Brain pericyte (primary cell): ENCODE measurements around the gene PRKAG2.
"Not testable (repeated sequence)": the region's sequence is repeated elsewhere in the genome, so short reads cannot be mapped to it uniquely, and the experiment has no call there.

Experiments
- DNase-seq: peaks from one replicate; pipeline ENCODE4 v3.0.0-alpha.2; 2012; ENCODE audit warnings: low read depth, low spot score

PRKAG2 gene

GRCh38 chr7:151802469-151802846 is 74.5 kb downstream of the PRKAG2 start:
- no peak for DNase-seq

GRCh38 chr7:151801782-151802468 is 75.0 kb downstream of the PRKAG2 start:
- DNase-seq, result no peak

- no peak for DNase-seq
These were observed 75.6 kb downstream of the PRKAG2 start for GRCh38 chr7:151801291-151801690.

GRCh38 chr7:151800861-151801260 is 76.1 kb downstream of the PRKAG2 start:
- DNase-seq, result no peak

GRCh38 chr7:151800391-151800790 is 76.5 kb downstream of the PRKAG2 start:
- DNase-seq, result no peak

- no peak for DNase-seq
These were observed 77.4 kb downstream of the PRKAG2 start for GRCh38 chr7:151799506-151799905.

GRCh38 chr7:151798851-151799448 is 78.0 kb downstream of the PRKAG2 start:
- DNase-seq, result no peak

GRCh38 chr7:151797667-151798307 is 79.1 kb downstream of the PRKAG2 start:
- not testable (repeated sequence) for DNase-seq

GRCh38 chr7:151796871-151797537 is 79.9 kb downstream of the PRKAG2 start:
- DNase-seq, result no peak

GRCh38 chr7:151796091-151796870 is 80.6 kb downstream of the PRKAG2 start:
- no peak for DNase-seq

GRCh38 chr7:151795168-151795811 is 81.6 kb downstream of the PRKAG2 start:
- no peak for DNase-seq

- DNase-seq, result no peak
These were observed 82.3 kb downstream of the PRKAG2 start for GRCh38 chr7:151794508-151795167.

GRCh38 chr7:151793991-151794507 is 82.9 kb downstream of the PRKAG2 start:
- DNase-seq, result no peak

- DNase-seq, result no peak
These were observed 83.4 kb downstream of the PRKAG2 start for GRCh38 chr7:151793531-151793951.

GRCh38 chr7:151792636-151793035 is 84.3 kb downstream of the PRKAG2 start:
- no peak for DNase-seq

- no peak for DNase-seq
These were observed 84.8 kb downstream of the PRKAG2 start for GRCh38 chr7:151792086-151792485.

- DNase-seq, result no peak
These were observed 85.9 kb downstream of the PRKAG2 start for GRCh38 chr7:151790830-151791620.

GRCh38 chr7:151790095-151790829 is 86.7 kb downstream of the PRKAG2 start:
- no peak for DNase-seq
